GM18858 (cell line): ENCODE measurements around the gene TTC1.
A peak's percentile ranks its signal among the peaks of the same experiment; 100 is the strongest.
"Not testable (repeated sequence)": the region's sequence is repeated elsewhere in the genome, so short reads cannot be mapped to it uniquely, and the experiment has no call there.

Experiments
- ATAC-seq: cut with Tn5 transposase; IDR thresholded peaks from one replicate; pipeline ENCODE4 v1.9.1; 2021; ENCODE audit not compliant: unreplicated experiment

The TTC1 gene

GRCh38 chr5:159995907-159996306 is 13.0 kb upstream of the TTC1 start:
- no peak for ATAC-seq

- ATAC-seq, result no peak
These were observed 7.5 kb upstream of the TTC1 start for GRCh38 chr5:160001457-160001856.

GRCh38 chr5:160007514-160007913 is 1.4 kb upstream of the TTC1 start:
- no peak for ATAC-seq

- ATAC-seq, result not testable (repeated sequence)
These were observed 436 bp upstream of the TTC1 start for GRCh38 chr5:160008529-160008876.

- ATAC-seq, result no peak
These were observed 651 bp downstream of the TTC1 start for GRCh38 chr5:160009591-160009989.

- no peak for ATAC-seq
These were observed 2.5 kb downstream of the TTC1 start for GRCh38 chr5:160011471-160011870.

- ATAC-seq, result not testable (repeated sequence)
These were observed 5.3 kb downstream of the TTC1 start for GRCh38 chr5:160014197-160014596.

GRCh38 chr5:160018945-160019625 is 10.1 kb downstream of the TTC1 start:
- no peak for ATAC-seq

GRCh38 chr5:160020266-160020770 is 11.4 kb downstream of the TTC1 start:
- ATAC-seq, result no peak

GRCh38 chr5:160020964-160021363 is 12.0 kb downstream of the TTC1 start:
- ATAC-seq, result no peak

GRCh38 chr5:160021831-160022446 is 13.0 kb downstream of the TTC1 start:
- peak; percentile 93 for ATAC-seq

GRCh38 chr5:160023007-160023907 is 14.3 kb downstream of the TTC1 start:
- no peak for ATAC-seq

- no peak for ATAC-seq
These were observed 15.1 kb downstream of the TTC1 start for GRCh38 chr5:160023908-160024630.

GRCh38 chr5:160029004-160029403 is 20.1 kb downstream of the TTC1 start:
- no peak for ATAC-seq

- ATAC-seq, result no peak
These were observed 20.7 kb downstream of the TTC1 start for GRCh38 chr5:160029540-160030139.

GRCh38 chr5:160030631-160031377 is 21.9 kb downstream of the TTC1 start:
- no peak for ATAC-seq

GRCh38 chr5:160033546-160034252 is 24.8 kb downstream of the TTC1 start:
- no peak for ATAC-seq

- no peak for ATAC-seq
These were observed 27.3 kb downstream of the TTC1 start for GRCh38 chr5:160036243-160036642.

GRCh38 chr5:160036884-160037283 is 27.9 kb downstream of the TTC1 start:
- no peak for ATAC-seq
